HCT116 (cell line): ENCODE results near the gene IL1RAP. TPM values are rescaled to one million over a fixed set of nuclear protein-coding genes. Genes with fewer than 3 reads are reported as not detected.

ENCODE experiments used
- ATAC-seq: fragments of 200-7000 bp; cut with Tn5 transposase; 2 replicates; pipeline ENCODE4 v1.9.1; 2020; ENCODE audit warnings: mild to moderate bottlenecking, moderate library complexity
- BruUV-seq: library from RNA; stranded (reverse); fragments of 400-500 nt; replicated peaks from 2 replicates; lab custom pipeline; 2021; lab: Mats Ljungman, UMichigan
- CTCF ChIA-PET: fragments of 300-600 bp; sonication (Branson Sonifier 250); formaldehyde crosslinking; loops from one replicate; lab custom pipeline; 2021; ENCODE audit warnings: antibody characterized with exemption; lab: Charles Lee
- POLR2A ChIA-PET: fragments of 300-600, 350-600 bp; sonication (Branson Sonifier 250); formaldehyde crosslinking; loops from one replicate; lab custom pipeline; 2021; ENCODE audit warnings: antibody characterized with exemption; lab: Charles Lee
- RAD21 ChIA-PET, 2 experiments: fragments of 300-600 bp; sonication (Branson Sonifier 250); formaldehyde crosslinking; loops; one replicate each; lab custom pipeline; 2023; ENCODE audit warnings: low total read pairs in 2 of 2; ENCODE audit not compliant: uncharacterized antibody in 2 of 2, unreplicated experiment in 2 of 2, low non-redundant PET in 1 of 2; lab: Charles Lee
- DNase-seq: peaks from one replicate; pipeline ENCODE4 v3.0.0-alpha.2; 2010; ENCODE audit warnings: low read depth, low spot score
- H2AFZ ChIP-seq: fragments of 200-600 bp; shearing (Covaris generic), sonication (generic); 2 replicates; pipeline ENCODE4 v1.6.1; 2017; ENCODE audit warnings: low read depth, mixed run types, mixed read lengths, antibody characterized with exemption, low read length; ENCODE audit not compliant: poor library complexity, severe bottlenecking
- H3K27ac ChIP-seq: 2 replicates; pipeline ENCODE4 v1.5.1; 2012; ENCODE audit warnings: low read depth, low read length
- H3K27me3 ChIP-seq: fragments of 200-600 bp; sonication (generic); 2 replicates; pipeline ENCODE4 v1.6.1; 2016; ENCODE audit warnings: mixed run types, low read length, mixed read lengths; ENCODE audit not compliant: insufficient read depth
- H3K36me3 ChIP-seq, 2 experiments: fragments of 200-500 bp in 1 of 2; fragments of 200-600 bp in 1 of 2; sonication (Bioruptor generic) in 1 of 2; sonication (generic) in 1 of 2; 2 replicates each; pipeline versions ENCODE4 v1.5.1 to v1.6.1; 2014 to 2016; ENCODE audit warnings: low read length in 2 of 2, inconsistent platforms in 1 of 2, mixed read lengths in 1 of 2, mixed run types in 1 of 2; ENCODE audit not compliant: insufficient read depth in 2 of 2, control insufficient read depth in 1 of 2
- H3K4me1 ChIP-seq, 2 experiments: fragments of 200-600 bp in 1 of 2; sonication (generic) in 1 of 2; 2 replicates each; pipeline versions ENCODE4 v1.5.1 to v1.6.1; 2012 to 2017; ENCODE audit warnings: low read length in 2 of 2, inconsistent platforms in 1 of 2, mild to moderate bottlenecking in 1 of 2, mixed read lengths in 1 of 2, mixed run types in 1 of 2, moderate library complexity in 1 of 2; ENCODE audit not compliant: insufficient read depth in 2 of 2, control insufficient read depth in 1 of 2
- H3K4me2 ChIP-seq: fragments of 200-600 bp; sonication (generic); 2 replicates; pipeline ENCODE4 v1.6.1; 2017; ENCODE audit warnings: mixed run types, low read length, mixed read lengths
- H3K4me3 ChIP-seq, 2 experiments: fragments of 200-600 bp in 1 of 2; sonication (generic) in 1 of 2; replicated peaks in 1 of 2; 2 replicates each; pipeline ENCODE4 v1.5.1; 2011 to 2016; ENCODE audit warnings: low read length in 2 of 2, control low read depth in 1 of 2, low read depth in 1 of 2, mild to moderate bottlenecking in 1 of 2, mixed read lengths in 1 of 2, mixed run types in 1 of 2
- H3K79me2 ChIP-seq: fragments of 200-600 bp; sonication (generic); 2 replicates; pipeline ENCODE4 v1.6.1; 2017; ENCODE audit warnings: mild to moderate bottlenecking, mixed run types, low read length, moderate library complexity, mixed read lengths; ENCODE audit not compliant: insufficient read depth
- H3K9ac ChIP-seq: fragments of 200-600 bp; sonication (generic); 2 replicates; pipeline ENCODE4 v1.6.1; 2016; ENCODE audit warnings: low read length, mixed read lengths
- H3K9me2 ChIP-seq: fragments of 200-600 bp; sonication (generic), shearing (Covaris generic); 2 replicates; pipeline ENCODE4 v1.6.1; 2017; ENCODE audit warnings: mixed run types, mild to moderate bottlenecking, moderate library complexity; ENCODE audit not compliant: insufficient read depth
- H3K9me3 ChIP-seq, 2 experiments: fragments of 200-500 bp in 1 of 2; fragments of 200-600 bp in 1 of 2; sonication (Bioruptor generic) in 1 of 2; sonication (generic) in 1 of 2; 2 replicates each; pipeline ENCODE4 v1.6.1; 2014 to 2017; ENCODE audit warnings: low read length in 2 of 2, mixed read lengths in 2 of 2, inconsistent platforms in 1 of 2, low read depth in 1 of 2, mild to moderate bottlenecking in 1 of 2, mixed run types in 1 of 2, moderate library complexity in 1 of 2; ENCODE audit not compliant: control insufficient read depth in 1 of 2, insufficient read depth in 1 of 2
- H4K20me1 ChIP-seq: fragments of 200-600 bp; sonication (generic), shearing (Covaris generic); 2 replicates; pipeline ENCODE4 v1.6.1; 2017; ENCODE audit warnings: mixed run types, mild to moderate bottlenecking, moderate library complexity; ENCODE audit not compliant: insufficient read depth
- CEBPB ChIP-seq: IDR thresholded peaks from 2 replicates; pipeline ENCODE4 v1.6.1; 2012; ENCODE audit warnings: low read depth
- EGR1 ChIP-seq: IDR thresholded peaks from 2 replicates; pipeline ENCODE4 v1.6.1; 2012; ENCODE audit warnings: low read depth
- EZH2 ChIP-seq: fragments of 200-600 bp; sonication (generic); IDR thresholded peaks from 2 replicates; pipeline ENCODE4 v1.6.1; 2017; ENCODE audit warnings: antibody characterized with exemption, mixed run types
- MAX ChIP-seq: IDR thresholded peaks from 2 replicates; pipeline ENCODE4 v1.6.1; 2012
- POLR2A ChIP-seq: IDR thresholded peaks from 2 replicates; pipeline ENCODE4 v1.7.0; 2011; ENCODE audit warnings: borderline replicate concordance; ENCODE audit not compliant: insufficient read depth, insufficient read length; ENCODE audit errors: extremely low read depth
- REST ChIP-seq: IDR thresholded peaks from 2 replicates; pipeline ENCODE4 v1.6.1; 2012; ENCODE audit warnings: low read depth
- SIN3A ChIP-seq: IDR thresholded peaks from 2 replicates; pipeline ENCODE4 v1.6.1; 2012; ENCODE audit warnings: low read depth
- SP1 ChIP-seq: IDR thresholded peaks from 2 replicates; pipeline ENCODE4 v1.6.1; 2012; ENCODE audit warnings: low read depth
- intact Hi-C: fragments of 100-400 bp; cut with micrococcal nuclease; formaldehyde crosslinking; loops from 2 replicates; pipeline ENCODE4 v1.10.0; 2022
- total RNA-seq: library from RNA; stranded (reverse); gene quantifications from one replicate; pipeline ENCODE4 v1.2.1, GENCODE V29; 2021; ENCODE audit not compliant: unreplicated experiment

IL1RAP gene
- total RNA-seq, 1 experiment from 2014 or later, result 5.8 TPM

GRCh38 chr3:190673148-190673547, 159.3 kb downstream of the IL1RAP start:
- no peak overlapping the region for H2AFZ ChIP-seq
- POLR2A ChIA-PET, result no interaction called here

More at GRCh38 chr3:190673148-190673547, 159.3 kb downstream of the IL1RAP start:
- H3K4me1 ChIP-seq, result no peaks in the 10 kb centered on the region
- H3K27me3 ChIP-seq, result no peaks in the 10 kb centered on the region
- no peak overlapping the region for H3K9ac ChIP-seq
- H3K9me2 ChIP-seq, result no peaks in the 10 kb centered on the region
- TF ChIP-seq REST (no peak), EGR1 (no peak), POLR2A (no peak), EZH2 (no peak), SIN3A (no peak), CEBPB (no peak), MAX (no peak), SP1 (no peak)
- CTCF ChIA-PET, result no interaction called here
- DNase-seq (no peak), ATAC-seq (no peak)
- no peak overlapping the region for H3K4me3 ChIP-seq
- H3K4me2 ChIP-seq, result no peak overlapping the region
- H3K36me3 ChIP-seq, result no peaks in the 10 kb centered on the region
- no peak overlapping the region for H3K27ac ChIP-seq
- intact Hi-C loops, result no loop called here
- H3K9me3 ChIP-seq, result no peaks in the 10 kb centered on the region
- no TSS peak for BruUV-seq
- RAD21 ChIA-PET, result no interaction called here
- H3K79me2 ChIP-seq, result no peaks in the 10 kb centered on the region
- no peaks in the 10 kb centered on the region for H4K20me1 ChIP-seq
